ENCODE measurements around the gene INSIG1.

- TF ChIP-seq CTCF (conservative IDR thresholded peaks at IDR 0.05 in 1 of 2, IDR thresholded peaks at IDR 0.05 in 1 of 2; ENCODE audit: extremely low read depth in 1 of 2, insufficient read depth in 1 of 2, low read depth in 1 of 2, low read length in 2 of 2) (no peak), EZH2 (IDR thresholded peaks at IDR 0.05; ENCODE audit: borderline replicate concordance, low read length) (no peak)
Measured at GRCh38 chr7:155327590-155328320, 30.1 kb downstream of the INSIG1 start.

Measured in mammary epithelial cell (primary cell).